A673 (cell line): Measurements from ENCODE around the gene DLG2.

ENCODE experiments used
- CTCF ChIP-seq: fragments of 300-800, 200-600 bp; sonication (generic); conservative IDR thresholded peaks from 2 replicates; pipeline ENCODE4 v1.5.1; 2017; ENCODE audit warnings: low read depth, mild to moderate bottlenecking, antibody characterized with exemption, low read length, moderate library complexity, mixed read lengths
- EZH2 ChIP-seq: fragments of 200-600 bp; sonication (generic); IDR thresholded peaks from 2 replicates; pipeline ENCODE4 v1.6.1; 2017; ENCODE audit warnings: borderline replicate concordance, low read depth, mild to moderate bottlenecking, mixed read lengths, antibody characterized with exemption, low read length; ENCODE audit not compliant: poor library complexity, severe bottlenecking

GRCh38 chr11:83510530-83511460, 2116.3 kb downstream of the DLG2 start:
- TF ChIP-seq EZH2 (no peak), CTCF (no peak)
